ENCODE data around the gene COBL.

The COBL gene

GRCh38 chr7:51035716-51036115 is 280.9 kb downstream of the COBL start:
- FAIRE-seq, result no peak

DNA sequence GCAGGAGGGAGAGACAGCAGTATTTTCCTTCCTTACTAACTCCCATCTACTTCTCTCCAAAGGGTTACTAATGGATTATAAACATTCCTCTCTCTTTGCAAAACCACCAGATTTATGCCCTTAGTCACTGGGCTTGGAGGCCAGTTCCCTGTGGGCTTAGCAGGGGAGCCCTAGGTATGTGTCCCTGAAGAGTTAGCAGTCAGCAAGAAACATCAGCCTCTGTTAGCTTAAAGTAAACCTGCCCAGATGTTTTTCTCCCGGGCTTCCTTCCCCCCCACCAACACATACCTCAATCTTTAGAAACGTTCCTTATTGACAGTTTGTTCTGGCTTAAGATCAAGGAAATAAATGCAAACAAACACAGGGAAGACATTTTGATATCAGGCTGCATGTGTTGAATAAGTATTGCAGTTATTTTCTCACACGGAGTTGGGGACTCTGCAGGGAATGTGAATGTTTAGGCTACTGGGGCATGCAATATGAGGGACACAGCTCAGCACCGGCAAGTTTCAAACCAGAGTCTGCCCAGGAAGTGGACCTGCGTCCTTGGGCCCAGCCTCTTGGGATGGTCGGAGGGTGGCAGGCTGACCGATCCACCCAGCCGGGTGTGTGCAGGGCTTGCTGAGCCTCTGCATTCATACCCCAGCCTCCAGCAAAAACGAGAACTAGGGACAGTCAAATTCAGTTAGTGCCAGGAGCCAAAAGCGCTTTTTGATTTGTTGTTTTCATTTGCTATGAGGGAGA is 281.9 kb downstream of the COBL start:
- FAIRE-seq, result no peak

- no peak for FAIRE-seq
These were observed 282.7 kb downstream of the COBL start for GRCh38 chr7:51033727-51034520.

DNA sequence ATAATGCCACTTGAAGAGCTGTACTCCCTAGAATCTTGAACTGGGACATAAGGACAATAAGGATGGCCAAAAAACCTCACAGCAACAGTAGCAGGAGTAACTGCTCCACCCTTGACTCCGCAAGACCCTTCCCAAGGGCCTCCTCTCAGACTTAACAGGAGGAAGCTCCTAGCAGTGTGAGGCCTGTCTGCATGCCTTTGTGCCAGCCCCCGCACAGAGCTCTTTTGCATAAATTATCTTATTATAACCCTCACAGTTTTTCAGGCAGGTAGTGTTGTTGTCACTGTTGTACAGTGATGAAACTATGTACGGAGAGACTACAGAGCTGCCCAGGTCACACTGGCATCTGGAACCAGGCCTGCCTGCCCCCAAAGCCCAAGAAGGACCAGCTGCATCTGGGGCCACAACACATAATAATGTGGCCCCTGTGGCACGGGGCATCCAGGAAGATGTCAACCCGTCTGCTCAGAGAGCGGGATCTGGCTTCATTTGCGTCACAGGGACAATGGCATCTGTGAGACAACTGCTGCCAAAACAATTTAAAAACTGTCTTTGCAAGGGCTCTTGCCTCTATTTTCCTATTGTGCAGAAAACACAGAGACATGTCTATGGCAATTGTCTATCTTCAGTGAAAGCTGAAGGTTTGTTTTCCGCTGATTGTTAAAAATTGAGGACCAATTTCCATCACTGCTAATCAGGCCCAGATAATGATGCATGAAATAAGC is 284.7 kb downstream of the COBL start:
- no peak for FAIRE-seq

- FAIRE-seq, result no peak
These were observed 285.4 kb downstream of the COBL start for GRCh38 chr7:51031216-51031615.

DNA sequence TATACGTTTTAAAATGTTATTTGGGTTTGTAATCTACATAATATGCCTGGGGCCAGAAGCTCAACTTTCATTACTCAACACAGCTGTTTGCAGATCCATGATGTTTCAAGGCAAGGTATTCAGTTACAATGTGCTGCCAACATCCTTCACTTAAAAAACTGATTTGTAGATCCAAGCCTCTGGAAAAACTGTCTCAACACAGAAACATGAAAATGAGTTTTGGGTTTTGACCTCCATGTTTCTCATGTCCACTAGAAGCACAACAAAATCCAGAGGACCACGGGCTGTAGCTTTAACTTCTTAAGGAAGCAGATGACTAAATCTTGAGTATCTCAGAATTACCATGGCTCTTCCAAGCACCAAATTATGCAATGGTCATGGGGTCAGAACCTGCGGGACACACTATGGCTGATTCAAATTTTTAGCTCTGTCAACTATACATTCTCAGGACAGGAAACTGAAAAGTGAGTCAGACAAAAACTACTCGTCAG is 286.9 kb downstream of the COBL start:
- FAIRE-seq, result no peak

DNA sequence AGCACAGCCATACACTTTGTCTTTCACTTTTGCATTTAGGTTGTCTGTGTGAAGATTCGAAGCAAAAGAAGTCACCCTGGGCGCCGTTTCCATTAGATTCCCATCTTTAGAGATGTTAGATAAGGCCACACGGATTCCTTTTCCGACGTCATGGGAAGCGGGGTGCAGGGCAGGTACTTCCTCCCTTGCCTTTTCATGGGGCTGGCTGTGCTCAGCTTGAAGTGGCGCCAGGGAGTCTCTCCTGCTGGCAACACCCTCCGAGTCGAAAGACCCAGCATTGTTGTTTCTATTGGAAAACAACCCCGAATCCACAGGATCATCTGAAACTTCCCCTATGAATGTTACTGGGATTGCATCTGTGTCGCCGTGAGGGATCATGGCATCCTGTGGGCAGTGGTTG is 287.5 kb downstream of the COBL start:
- FAIRE-seq, result no peak

DNA sequence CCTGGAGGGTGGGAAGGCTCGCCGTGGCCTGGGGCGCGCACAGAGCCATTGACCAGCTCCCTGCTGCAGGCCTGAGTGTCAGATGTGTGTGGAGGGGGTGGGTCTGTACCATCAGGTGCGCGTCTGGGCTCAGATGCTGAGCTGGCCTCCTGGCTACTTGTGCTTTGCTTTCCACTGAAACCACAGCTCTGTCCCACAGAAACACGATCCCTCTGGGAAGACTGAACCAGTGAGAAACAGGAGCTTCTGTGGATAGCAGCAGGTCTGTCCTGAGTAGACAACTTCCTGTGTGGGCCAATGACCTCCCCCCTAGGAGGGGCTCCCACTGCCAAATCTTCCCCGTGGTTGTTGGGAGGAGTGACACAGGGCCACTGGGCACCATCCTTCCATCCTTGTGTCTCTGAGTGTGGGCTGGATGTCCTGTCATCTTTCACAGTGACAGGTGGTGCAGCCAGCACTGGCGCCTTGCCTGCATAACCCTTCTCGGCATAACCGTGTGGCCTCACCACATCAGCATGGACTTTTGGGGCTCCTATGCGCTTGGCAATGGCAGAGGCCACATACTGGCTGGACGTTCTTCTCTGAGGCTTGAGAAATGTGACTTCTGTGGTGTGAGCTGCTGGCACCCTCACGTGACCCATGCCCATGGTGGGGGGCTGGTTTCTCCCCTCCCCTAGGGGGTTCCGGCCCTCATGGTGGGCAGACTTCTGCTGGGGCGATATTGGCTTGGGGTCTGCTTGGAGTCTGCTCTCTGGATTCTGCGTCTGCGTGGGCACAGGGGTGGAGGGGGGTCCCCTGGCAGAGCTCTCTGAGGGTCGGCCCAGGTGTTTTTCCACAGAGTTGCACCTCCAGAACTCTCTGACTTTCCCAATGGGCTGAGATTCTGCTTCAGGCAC is 288.4 kb downstream of the COBL start:
- FAIRE-seq, result no peak

- no peak for FAIRE-seq
These were observed 289.3 kb downstream of the COBL start for GRCh38 chr7:51027106-51027934.

DNA sequence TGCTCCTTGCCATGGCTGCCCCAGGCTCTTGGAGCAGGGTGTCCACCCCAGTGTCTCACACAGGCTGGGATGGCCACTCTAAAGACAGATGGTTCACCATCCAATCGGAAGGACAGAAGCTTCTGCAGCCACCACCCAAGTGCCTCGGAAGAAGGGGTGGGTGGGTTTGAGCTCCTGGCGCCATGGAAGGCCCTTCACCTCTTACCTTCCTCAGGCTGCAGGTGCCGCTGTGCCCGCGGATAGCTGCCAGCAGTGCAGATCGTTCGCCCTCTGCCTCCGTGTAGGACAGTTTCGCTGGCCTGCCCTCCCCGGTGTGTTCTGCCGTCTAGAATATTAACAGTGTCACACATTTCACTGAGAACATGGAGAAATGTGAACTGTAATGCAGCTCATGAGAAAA is 290.3 kb downstream of the COBL start:
- FAIRE-seq, result no peak

- FAIRE-seq, result no peak
These were observed 290.9 kb downstream of the COBL start for GRCh38 chr7:51025668-51026067.

DNA sequence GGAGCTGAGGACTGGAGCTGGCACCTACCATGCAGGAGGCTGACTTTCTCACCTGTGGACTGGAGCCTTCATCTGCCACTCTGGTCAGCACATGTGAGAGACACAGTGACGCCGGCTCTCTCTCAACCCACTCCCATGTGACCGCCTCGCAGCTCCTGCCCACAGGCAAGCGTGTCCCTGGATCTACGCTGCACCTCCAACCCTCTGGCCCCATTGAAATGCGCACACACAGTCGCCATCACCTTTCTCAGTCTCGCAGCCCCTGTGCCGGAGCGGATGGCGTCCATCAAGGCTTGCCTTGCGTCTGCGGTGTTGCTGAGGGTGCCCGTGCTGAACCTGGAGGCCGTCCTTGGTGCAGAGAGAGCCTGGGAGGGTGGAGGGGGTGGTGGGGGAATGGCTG is 291.7 kb downstream of the COBL start:
- FAIRE-seq, result no peak

GRCh38 chr7:51023547-51023946 is 293.1 kb downstream of the COBL start:
- no peak for FAIRE-seq

DNA sequence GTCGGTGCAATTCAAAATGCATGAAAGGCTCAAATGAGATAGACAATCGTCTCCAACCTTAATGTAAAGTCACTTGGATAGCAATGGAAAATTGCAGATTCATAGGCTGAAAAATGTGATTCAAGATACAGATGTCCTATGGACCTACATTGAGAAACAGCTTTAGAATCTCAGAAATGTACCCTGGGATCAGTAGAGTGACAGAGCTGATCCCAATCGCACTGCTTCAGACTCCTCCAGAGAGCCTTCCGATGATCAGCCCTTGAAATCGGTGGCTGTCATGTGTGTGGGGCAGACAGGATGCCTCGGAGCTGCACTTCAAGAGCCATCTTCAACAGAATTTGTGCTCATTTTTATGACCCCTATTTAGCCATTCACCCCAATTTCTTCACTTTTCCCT is 293.8 kb downstream of the COBL start:
- no peak for FAIRE-seq

- no peak for FAIRE-seq
These were observed 294.6 kb downstream of the COBL start for GRCh38 chr7:51021906-51022570.

DNA sequence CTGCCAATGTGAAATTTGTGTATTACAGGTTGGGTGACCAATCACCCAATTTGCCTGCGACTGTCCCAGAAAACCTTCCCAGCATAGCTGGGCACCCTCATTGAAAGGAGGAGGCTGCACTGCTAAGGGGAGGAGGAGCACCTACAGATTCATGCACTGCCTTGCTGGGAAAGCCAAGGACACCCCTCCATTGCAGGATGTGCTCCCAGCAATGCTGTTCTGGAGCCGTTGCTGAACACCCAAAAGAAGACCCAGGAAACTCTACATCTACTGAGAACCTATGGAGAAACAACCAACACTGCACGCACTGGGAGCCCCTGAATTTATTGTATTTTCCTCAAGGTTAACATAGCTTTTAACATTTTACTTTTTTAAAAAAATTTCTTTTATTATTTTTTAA is 295.7 kb downstream of the COBL start:
- FAIRE-seq, result no peak

DNA sequence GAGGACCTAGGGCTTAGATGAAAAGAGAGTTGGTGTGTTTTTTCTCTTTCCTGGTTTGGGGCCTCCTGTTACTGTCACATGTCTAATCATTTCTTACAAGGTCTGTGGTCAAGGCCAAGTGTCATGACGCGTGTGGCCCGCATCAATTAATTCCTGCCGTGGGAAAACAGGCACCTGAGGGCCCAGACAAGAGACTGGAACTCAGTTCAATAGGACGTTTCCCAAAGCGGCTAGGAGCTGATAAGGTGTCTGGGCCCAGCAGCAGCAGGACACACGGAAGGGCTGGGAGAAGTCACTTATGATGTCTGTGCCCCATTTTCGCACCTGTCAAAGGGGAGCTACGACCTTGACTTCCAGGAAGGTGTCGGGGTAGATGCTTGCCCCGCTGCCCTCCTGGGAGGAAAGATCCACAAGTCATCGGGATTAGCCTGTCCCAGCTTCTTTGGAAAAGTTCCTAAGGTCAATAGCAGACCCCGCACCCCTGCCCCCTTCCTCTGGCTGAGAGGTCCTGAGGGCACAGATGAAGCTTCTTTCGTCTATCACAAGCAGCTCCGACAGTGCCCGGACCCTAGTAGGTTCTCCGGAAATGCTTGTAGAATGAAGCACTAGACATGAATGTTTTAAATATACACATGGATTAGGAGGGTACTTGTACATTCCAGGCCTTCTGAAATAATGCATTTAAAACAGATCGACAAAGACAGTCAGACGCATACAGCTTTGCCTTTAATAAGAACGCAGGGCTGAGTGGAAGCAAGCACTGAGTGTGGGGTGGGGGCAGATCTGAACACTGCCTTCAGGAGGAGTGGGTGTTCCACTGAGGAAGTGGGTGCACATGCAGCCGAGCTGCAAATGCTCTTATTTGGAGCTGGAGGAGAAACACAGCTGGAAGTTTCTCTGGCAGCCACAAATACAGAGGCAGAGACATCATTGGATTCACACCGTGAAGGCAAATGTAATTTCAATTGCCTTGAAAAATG is 296.4 kb downstream of the COBL start:
- no peak for FAIRE-seq

DNA sequence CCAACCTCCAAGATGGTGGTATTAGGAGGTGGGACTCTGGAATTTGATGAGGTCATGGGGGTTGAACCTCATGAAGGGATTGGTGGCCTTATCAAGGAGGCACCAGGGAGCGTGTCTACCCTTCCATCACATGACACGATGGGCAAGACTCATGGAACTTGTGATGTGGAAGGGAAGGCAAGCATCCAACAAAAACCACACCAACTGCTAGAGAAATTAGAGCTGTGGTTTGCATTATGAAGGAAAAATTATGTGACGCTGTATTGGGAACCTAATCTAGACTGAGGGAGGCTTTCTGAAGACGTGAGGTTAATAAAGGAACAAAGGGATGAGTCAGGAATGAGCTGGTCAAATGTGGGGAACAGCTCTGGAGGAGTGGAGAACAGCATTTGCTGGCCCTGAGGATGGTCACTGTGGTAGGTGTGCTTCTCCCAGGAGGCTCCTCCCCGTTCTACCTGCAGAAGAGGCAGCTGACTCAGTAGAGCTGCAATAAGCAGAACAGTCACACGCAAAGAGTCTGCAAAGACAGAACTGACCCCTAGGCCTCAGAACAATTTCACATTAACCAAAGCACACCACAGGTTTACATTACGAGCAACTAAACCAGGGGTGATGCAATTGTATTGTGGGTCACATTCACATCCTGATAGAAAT is 297.3 kb downstream of the COBL start:
- FAIRE-seq, result no peak
